Measurements from ENCODE around the gene FAM221A. TPM values are rescaled to one million over a fixed set of nuclear protein-coding genes. Genes with fewer than 3 reads are reported as not detected.

FAM221A gene
- total and polyA plus RNA-seq, 2 donors (not counting 1 experiment from before 2014, with no cell fraction given), result 10.7 to 11.3 TPM

DNA sequence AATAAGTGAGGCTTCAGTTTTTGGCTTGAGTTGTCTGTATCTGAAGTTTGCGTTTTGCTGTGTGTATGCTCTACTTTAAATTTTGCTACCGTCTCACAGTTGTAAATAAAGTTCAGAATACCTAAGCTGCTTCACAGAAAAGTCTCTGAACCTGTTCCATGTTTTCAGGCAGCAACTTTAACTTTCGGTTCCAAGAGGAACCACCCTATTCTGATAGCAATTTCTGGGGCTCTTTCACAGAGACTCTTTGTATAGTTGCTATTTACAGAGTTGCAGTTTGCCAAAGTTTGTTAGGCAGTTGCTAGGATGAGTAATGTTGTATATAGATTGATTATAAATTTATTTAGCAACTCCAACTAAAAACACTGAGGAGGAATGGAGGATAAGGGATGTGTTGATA is 5.7 kb downstream of the FAM221A start:
- no peaks in the 10 kb centered on the region for H3K9me3 Mint-ChIP-seq (ENCODE audit: insufficient read depth)
- Histone ChIP-seq H4K20me1 (ENCODE audit: control insufficient read depth, insufficient read depth, low read length, poor library complexity, severe bottlenecking) (no peaks in the 10 kb centered on the region), H3K79me2 (ENCODE audit: control insufficient read depth, insufficient read depth, low read length) (no peaks in the 10 kb centered on the region), H3K4me2 (replicated peaks; ENCODE audit: low read depth, low read length, poor library complexity, severe bottlenecking) (no peak overlapping the region), H3K9ac (ENCODE audit: low read length) (no peak overlapping the region), H2AFZ (ENCODE audit: insufficient read depth, low read depth, low read length, poor library complexity, severe bottlenecking) (no peak overlapping the region), H3K4me3 (ENCODE audit: control extremely low read depth in 1 of 5, extremely low read depth in 1 of 5, insufficient read depth in 1 of 5, low read depth in 2 of 5, low read length in 4 of 5) (no peak overlapping the region), H3K36me3 (replicated peaks in 1 of 2; ENCODE audit: control extremely low read depth in 1 of 2, control insufficient read depth in 1 of 2, extremely low read depth in 1 of 2, insufficient read depth in 2 of 2, low read length in 1 of 2) (no peaks in the 10 kb centered on the region), H3K27ac (ENCODE audit: low read length in 2 of 2) (no peak overlapping the region), H3K27me3 (replicated peaks in 1 of 4; ENCODE audit: control extremely low read depth in 1 of 4, control insufficient read depth in 3 of 4, insufficient read depth in 4 of 4, low read length in 3 of 4) (no peaks in the 10 kb centered on the region), H3K4me1 (ENCODE audit: control insufficient read depth in 2 of 2, insufficient read depth in 2 of 2, low read length in 2 of 2) (peaks cover 0 to 5% of the 10 kb centered on the region in 2 donors), H3K9me3 (ENCODE audit: control extremely low read depth in 1 of 3, control insufficient read depth in 2 of 3, insufficient read depth in 1 of 3, low read length in 2 of 3) (no peaks in the 10 kb centered on the region)
- ChIA-PET POLR2A (no interaction called here), CTCF (interaction anchor here (1.4 to 4.1 kb wide), 4 partner anchors 9 to 26 kb away, joined by 4 to 21 read pairs (median 13); no protein-coding TSS in a partner anchor)
- H3K4me3 Mint-ChIP-seq, result no peak overlapping the region
- no CpG with 5 or more reads among the region's 3 CpGs for whole genome bisulfite sequencing (ENCODE audit: insufficient coverage)
- TF ChIP-seq, protein P1, sequence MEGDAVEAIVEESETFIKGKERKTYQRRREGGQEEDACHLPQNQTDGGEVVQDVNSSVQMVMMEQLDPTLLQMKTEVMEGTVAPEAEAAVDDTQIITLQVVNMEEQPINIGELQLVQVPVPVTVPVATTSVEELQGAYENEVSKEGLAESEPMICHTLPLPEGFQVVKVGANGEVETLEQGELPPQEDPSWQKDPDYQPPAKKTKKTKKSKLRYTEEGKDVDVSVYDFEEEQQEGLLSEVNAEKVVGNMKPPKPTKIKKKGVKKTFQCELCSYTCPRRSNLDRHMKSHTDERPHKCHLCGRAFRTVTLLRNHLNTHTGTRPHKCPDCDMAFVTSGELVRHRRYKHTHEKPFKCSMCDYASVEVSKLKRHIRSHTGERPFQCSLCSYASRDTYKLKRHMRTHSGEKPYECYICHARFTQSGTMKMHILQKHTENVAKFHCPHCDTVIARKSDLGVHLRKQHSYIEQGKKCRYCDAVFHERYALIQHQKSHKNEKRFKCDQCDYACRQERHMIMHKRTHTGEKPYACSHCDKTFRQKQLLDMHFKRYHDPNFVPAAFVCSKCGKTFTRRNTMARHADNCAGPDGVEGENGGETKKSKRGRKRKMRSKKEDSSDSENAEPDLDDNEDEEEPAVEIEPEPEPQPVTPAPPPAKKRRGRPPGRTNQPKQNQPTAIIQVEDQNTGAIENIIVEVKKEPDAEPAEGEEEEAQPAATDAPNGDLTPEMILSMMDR (IDR thresholded peaks at IDR 0.05), result no peak
- no peaks in the 10 kb centered on the region for H3K27me3 Mint-ChIP-seq
- H3K4me1 Mint-ChIP-seq, result peaks cover 10% of the 10 kb centered on the region
- no peak overlapping the region for H3K27ac Mint-ChIP-seq
- intact Hi-C loops (cut with micrococcal nuclease), result loop anchor here (10.0 kb wide), 1 partner anchor 889 kb away; the partner anchor contains the start of gene PALS2
- DNase-seq (no peak), ATAC-seq (ENCODE audit: low read depth) (no peak)

DNA sequence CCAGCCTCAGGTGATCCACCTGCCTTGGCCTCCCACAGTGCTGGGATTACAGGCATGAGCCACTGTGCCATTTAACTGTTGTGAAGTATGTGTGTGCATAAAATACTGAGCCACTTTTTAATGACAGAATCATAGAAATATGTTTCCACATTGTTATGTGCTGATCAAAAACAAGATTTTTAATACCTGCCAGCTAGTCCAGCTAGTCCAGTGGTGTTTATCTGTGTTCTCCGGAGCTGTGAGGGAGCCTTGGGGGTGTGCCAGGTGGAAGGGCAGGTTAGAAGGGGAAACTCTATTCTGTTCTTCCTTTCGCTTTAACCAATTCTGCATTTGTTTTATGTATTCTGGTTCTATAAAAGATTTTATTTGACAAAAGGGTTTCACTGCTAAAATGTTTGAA is 7.0 kb downstream of the FAM221A start:
- H3K4me1 ChIP-seq (ENCODE audit: control insufficient read depth in 2 of 2, insufficient read depth in 2 of 2, low read length in 2 of 2), result no peaks in the 10 kb centered on the region
- no peak overlapping the region for H3K4me3 ChIP-seq (ENCODE audit: control extremely low read depth in 1 of 5, extremely low read depth in 1 of 5, insufficient read depth in 1 of 5, low read depth in 2 of 5, low read length in 4 of 5)
- H4K20me1 ChIP-seq (ENCODE audit: control insufficient read depth, insufficient read depth, low read length, poor library complexity, severe bottlenecking), result no peaks in the 10 kb centered on the region
- intact Hi-C loops (cut with micrococcal nuclease), result loop anchor here (10.0 kb wide), 1 partner anchor 888 kb away; the partner anchor contains the start of gene PALS2
- peaks cover 0 to 1% of the 10 kb centered on the region in 2 experiments for H3K36me3 ChIP-seq (replicated peaks in 1 of 2; ENCODE audit: control extremely low read depth in 1 of 2, control insufficient read depth in 1 of 2, extremely low read depth in 1 of 2, insufficient read depth in 2 of 2, low read length in 1 of 2)
- H3K27ac ChIP-seq (ENCODE audit: low read length in 2 of 2), result no peak overlapping the region
- ATAC-seq (ENCODE audit: low read depth) (no peak), DNase-seq (no peak)
- no peaks in the 10 kb centered on the region for H3K9me3 ChIP-seq (ENCODE audit: control extremely low read depth in 1 of 3, control insufficient read depth in 2 of 3, insufficient read depth in 1 of 3, low read length in 2 of 3)
- H2AFZ ChIP-seq (ENCODE audit: insufficient read depth, low read depth, low read length, poor library complexity, severe bottlenecking), result no peak overlapping the region
- POLR2A ChIA-PET, result interaction anchor here (0.7 kb wide), 1 partner anchor 35 kb away, joined by 3 read pairs; no protein-coding TSS in a partner anchor
- no peaks in the 10 kb centered on the region for H3K27me3 ChIP-seq (replicated peaks in 1 of 4; ENCODE audit: control extremely low read depth in 1 of 4, control insufficient read depth in 3 of 4, insufficient read depth in 4 of 4, low read length in 3 of 4)
- no peak overlapping the region for H3K9ac ChIP-seq (ENCODE audit: low read length)
- Mint-ChIP-seq H3K9me3 (ENCODE audit: insufficient read depth) (no peaks in the 10 kb centered on the region), H3K27ac (no peak overlapping the region), H3K4me1 (peaks cover 4% of the 10 kb centered on the region), H3K27me3 (no peaks in the 10 kb centered on the region), H3K4me3 (no peak overlapping the region)
- CTCF ChIA-PET, result interaction anchor here (0.7 to 3.6 kb wide), 4 partner anchors 9 to 119 kb away, joined by 5 to 21 read pairs (median 5); no protein-coding TSS in a partner anchor
- H3K79me2 ChIP-seq (ENCODE audit: control insufficient read depth, insufficient read depth, low read length), result no peaks in the 10 kb centered on the region
- H3K4me2 ChIP-seq (replicated peaks; ENCODE audit: low read depth, low read length, poor library complexity, severe bottlenecking), result no peak overlapping the region
- TF ChIP-seq EZH2 (IDR thresholded peaks at IDR 0.05; ENCODE audit: borderline replicate concordance, insufficient read depth, low read depth, low read length, poor library complexity, severe bottlenecking), result no peak
- TF ChIP-seq, protein P1 (IDR thresholded peaks at IDR 0.05), result no peak
- 83% methylated on average over 2 of the region's 2 CpGs for WGBS (ENCODE audit: insufficient coverage)

All from B cell (primary cell).